Tibial nerve (tissue), 4 donors: ENCODE measurements around the gene USP32.
"Not testable (repeated sequence)": the region's sequence is repeated elsewhere in the genome, so short reads cannot be mapped to it uniquely, and the experiment has no call there.

Experiments
- EP300 ChIP-seq, 2 donors: sonication (generic); formaldehyde crosslinking; IDR thresholded peaks; one replicate each; pipeline ENCODE4 v1.6.1; 2017; ENCODE audit warnings: antibody characterized with exemption in 2 of 2, mild to moderate bottlenecking in 1 of 2
- POLR2A ChIP-seq, 2 donors: fragments of 450-650 bp; IDR thresholded peaks; one replicate each; pipeline ENCODE4 v1.6.1; 2017; ENCODE audit warnings: antibody characterized with exemption in 2 of 2, mild to moderate bottlenecking in 2 of 2, moderate library complexity in 2 of 2
- TF ChIP-seq, protein P1 (sequence below), 5 experiments: fragments of 200-600 bp in 3 of 5; fragments of 450-650 bp in 2 of 5; sonication (generic) in 3 of 5; IDR thresholded peaks; one replicate each; pipeline ENCODE4 v1.5.1; 2016 to 2019; ENCODE audit warnings: antibody characterized with exemption in 5 of 5, mild to moderate bottlenecking in 3 of 5, moderate library complexity in 2 of 5

DNA sequence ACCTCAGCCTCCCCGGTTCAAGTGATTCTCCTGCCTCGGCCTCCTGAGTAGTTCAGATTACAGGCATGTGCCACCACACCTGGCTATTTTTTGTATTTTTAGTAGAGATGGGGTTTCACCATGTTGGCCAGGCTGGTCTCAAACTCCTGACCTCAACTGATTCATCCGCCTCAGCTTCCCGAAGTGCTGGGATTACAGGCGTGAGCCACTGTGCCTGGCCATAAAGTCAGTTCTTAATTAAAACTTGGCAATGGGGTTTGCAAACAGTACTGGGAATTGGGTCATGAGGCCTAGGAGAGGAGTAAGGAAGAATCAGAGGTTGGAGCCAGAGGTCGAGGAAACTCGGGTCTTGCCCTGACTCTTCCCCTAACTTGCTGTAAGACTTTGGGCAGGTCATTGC is 38.6 kb upstream of the USP32 start:
- TF ChIP-seq, protein P1, sequence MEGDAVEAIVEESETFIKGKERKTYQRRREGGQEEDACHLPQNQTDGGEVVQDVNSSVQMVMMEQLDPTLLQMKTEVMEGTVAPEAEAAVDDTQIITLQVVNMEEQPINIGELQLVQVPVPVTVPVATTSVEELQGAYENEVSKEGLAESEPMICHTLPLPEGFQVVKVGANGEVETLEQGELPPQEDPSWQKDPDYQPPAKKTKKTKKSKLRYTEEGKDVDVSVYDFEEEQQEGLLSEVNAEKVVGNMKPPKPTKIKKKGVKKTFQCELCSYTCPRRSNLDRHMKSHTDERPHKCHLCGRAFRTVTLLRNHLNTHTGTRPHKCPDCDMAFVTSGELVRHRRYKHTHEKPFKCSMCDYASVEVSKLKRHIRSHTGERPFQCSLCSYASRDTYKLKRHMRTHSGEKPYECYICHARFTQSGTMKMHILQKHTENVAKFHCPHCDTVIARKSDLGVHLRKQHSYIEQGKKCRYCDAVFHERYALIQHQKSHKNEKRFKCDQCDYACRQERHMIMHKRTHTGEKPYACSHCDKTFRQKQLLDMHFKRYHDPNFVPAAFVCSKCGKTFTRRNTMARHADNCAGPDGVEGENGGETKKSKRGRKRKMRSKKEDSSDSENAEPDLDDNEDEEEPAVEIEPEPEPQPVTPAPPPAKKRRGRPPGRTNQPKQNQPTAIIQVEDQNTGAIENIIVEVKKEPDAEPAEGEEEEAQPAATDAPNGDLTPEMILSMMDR (IDR thresholded peaks at IDR 0.05): not testable (repeated sequence)
- TF ChIP-seq POLR2A, EP300 (IDR thresholded peaks at IDR 0.05): not testable (repeated sequence)
